Measurements from ENCODE around the gene PSMG2. TPM values are rescaled to one million over a fixed set of nuclear protein-coding genes. Genes with fewer than 3 reads are reported as not detected.

Gene PSMG2
- total RNA-seq, 1 donor from 2014 or later: 96.5 TPM

- DNase-seq (ENCODE audit: low read depth): no peak
- H3K4me3 ChIP-seq (ENCODE audit: low read depth, low read length): no peak overlapping the region
- TF ChIP-seq CTCF (conservative IDR thresholded peaks at IDR 0.05; ENCODE audit: low read depth, low read length): no peak
Observed at GRCh38 chr18:12765126-12765525, 62.3 kb downstream of the PSMG2 start.

- no peak overlapping the region for H3K4me3 ChIP-seq (ENCODE audit: low read depth, low read length)
- no peak for TF ChIP-seq CTCF (conservative IDR thresholded peaks at IDR 0.05; ENCODE audit: low read depth, low read length)
- no peak for DNase-seq (ENCODE audit: low read depth)
Observed at GRCh38 chr18:12765586-12765985, 62.7 kb downstream of the PSMG2 start.

- DNase-seq (ENCODE audit: low read depth): no peak
- no peak for TF ChIP-seq CTCF (conservative IDR thresholded peaks at IDR 0.05; ENCODE audit: low read depth, low read length)
- no peak overlapping the region for H3K4me3 ChIP-seq (ENCODE audit: low read depth, low read length)
Observed at GRCh38 chr18:12766986-12767433, 64.2 kb downstream of the PSMG2 start.

GRCh38 chr18:12767580-12768155 is 64.8 kb downstream of the PSMG2 start:
- DNase-seq (ENCODE audit: low read depth): no peak
- no peak for TF ChIP-seq CTCF (conservative IDR thresholded peaks at IDR 0.05; ENCODE audit: low read depth, low read length)

GRCh38 chr18:12768625-12769024 is 65.8 kb downstream of the PSMG2 start:
- no peak for TF ChIP-seq CTCF (conservative IDR thresholded peaks at IDR 0.05; ENCODE audit: low read depth, low read length)
- no peak for DNase-seq (ENCODE audit: low read depth)
- no peak overlapping the region for H3K4me3 ChIP-seq (ENCODE audit: low read depth, low read length)

More at GRCh38 chr18:12767580-12768155, 64.8 kb downstream of the PSMG2 start:
- H3K4me3 ChIP-seq (ENCODE audit: low read depth, low read length): no peak overlapping the region

- no peak overlapping the region for H3K4me3 ChIP-seq (ENCODE audit: low read depth, low read length)
- TF ChIP-seq CTCF (conservative IDR thresholded peaks at IDR 0.05; ENCODE audit: low read depth, low read length): no peak
- DNase-seq (ENCODE audit: low read depth): no peak
Observed at GRCh38 chr18:12769136-12769535, 66.3 kb downstream of the PSMG2 start.

Data from epithelial cell of proximal tubule (primary cell).